ENCODE results near the gene MOCS1.

The MOCS1 gene

GRCh38 chr6:39923394-39923793, 10.9 kb downstream of the MOCS1 start:
- no peak for DNase-seq

GRCh38 chr6:39922821-39923220, 11.4 kb downstream of the MOCS1 start:
- no peak for DNase-seq

GRCh38 chr6:39920157-39920556, 14.1 kb downstream of the MOCS1 start:
- no peak for DNase-seq

- no peak for DNase-seq
Observed at GRCh38 chr6:39918831-39919230, 15.4 kb downstream of the MOCS1 start.

DNA sequence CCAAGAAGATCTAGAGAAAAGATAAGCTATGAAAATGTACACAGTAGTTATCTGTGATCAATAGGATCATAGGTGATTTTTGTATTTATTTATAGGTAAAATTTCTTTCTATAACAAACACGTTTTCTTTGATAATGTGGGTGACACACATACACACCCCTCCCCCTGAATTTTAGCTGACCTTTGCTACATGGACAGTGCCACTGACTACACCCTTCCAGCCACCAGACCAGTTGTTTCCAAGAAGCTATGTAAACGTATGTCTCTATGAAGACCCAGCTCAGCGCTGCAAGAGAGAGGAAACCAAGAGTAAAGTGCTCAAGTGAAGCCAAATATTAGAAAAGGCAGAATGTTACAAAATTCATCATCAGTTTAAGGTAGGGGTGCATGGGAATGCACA, 16.3 kb downstream of the MOCS1 start:
- DNase-seq: no peak

GRCh38 chr6:39917329-39917728, 16.9 kb downstream of the MOCS1 start:
- DNase-seq: no peak

DNA sequence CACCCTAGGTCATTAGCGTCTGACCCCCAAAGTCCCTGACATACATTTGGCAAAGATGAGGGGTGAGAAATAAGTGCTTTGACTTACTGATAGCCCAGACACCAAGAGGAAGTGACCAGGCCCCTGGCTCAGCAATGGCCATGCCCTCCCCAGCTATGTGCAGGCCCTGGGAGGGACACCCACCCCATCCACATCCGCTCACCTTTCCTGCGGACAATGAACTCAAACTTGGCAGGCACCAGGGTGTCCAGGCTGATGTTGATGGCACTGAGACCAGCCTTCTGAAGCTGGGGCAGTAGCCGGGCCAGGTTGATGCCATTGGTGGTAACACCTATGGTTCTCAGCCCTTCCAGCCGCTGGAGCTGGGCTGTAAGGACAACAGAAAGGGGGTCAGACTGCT, 18.4 kb downstream of the MOCS1 start:
- DNase-seq: no peak

- no peak for DNase-seq
Observed at GRCh38 chr6:39914239-39914638, 20.0 kb downstream of the MOCS1 start.

GRCh38 chr6:39913391-39913916, 20.8 kb downstream of the MOCS1 start:
- DNase-seq: no peak

GRCh38 chr6:39912446-39912845, 21.8 kb downstream of the MOCS1 start:
- DNase-seq: no peak

GRCh38 chr6:39911513-39912125, 22.6 kb downstream of the MOCS1 start:
- no peak for DNase-seq

DNA sequence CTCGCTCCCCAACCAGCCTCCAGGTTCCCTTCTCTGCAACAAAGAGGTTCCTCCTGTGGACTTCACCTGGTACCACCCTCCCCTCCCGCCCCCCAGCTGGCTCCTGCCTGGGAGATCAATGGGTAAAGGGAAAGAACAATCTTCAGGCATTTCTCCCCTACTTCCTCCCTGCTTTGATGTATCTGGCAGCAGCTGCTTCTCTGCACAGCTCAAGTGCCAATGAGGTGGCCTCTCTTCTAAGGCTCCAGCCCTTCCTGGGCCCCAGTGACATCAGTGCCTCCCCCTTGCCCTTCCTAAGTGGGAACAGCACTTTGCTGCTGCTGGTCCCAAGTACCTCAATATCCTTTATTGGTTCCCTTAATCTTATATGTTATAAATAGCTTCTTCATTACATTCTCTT, 23.5 kb downstream of the MOCS1 start:
- DNase-seq: no peak

- no peak for DNase-seq
Observed at GRCh38 chr6:39910164-39910563, 24.1 kb downstream of the MOCS1 start.

DNA sequence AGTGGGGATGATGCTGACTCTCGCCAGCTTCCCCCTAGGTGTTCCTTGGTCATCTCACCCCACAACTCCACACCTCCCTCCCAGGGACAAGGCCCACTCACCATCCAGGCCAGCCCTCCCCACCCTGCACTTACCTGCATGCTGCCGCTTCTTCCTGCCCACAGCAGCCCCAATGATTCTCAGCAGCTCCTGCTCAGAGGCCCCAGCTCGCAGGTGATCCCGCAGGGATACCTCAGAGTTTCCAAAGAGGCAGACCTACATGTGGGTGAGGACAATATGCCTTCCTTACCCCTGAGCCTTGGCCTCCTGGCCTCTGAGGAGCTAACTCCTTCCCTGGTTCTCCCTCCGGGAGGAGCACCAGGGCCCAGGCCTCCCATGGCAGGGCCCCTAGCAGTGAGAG, 24.6 kb downstream of the MOCS1 start:
- no peak for DNase-seq

GRCh38 chr6:39908838-39909583, 25.3 kb downstream of the MOCS1 start:
- no peak for DNase-seq

- no peak for DNase-seq
Observed at GRCh38 chr6:39907871-39908575, 26.2 kb downstream of the MOCS1 start.

- DNase-seq: no peak
Observed at GRCh38 chr6:39906318-39906761, 27.9 kb downstream of the MOCS1 start.

DNA sequence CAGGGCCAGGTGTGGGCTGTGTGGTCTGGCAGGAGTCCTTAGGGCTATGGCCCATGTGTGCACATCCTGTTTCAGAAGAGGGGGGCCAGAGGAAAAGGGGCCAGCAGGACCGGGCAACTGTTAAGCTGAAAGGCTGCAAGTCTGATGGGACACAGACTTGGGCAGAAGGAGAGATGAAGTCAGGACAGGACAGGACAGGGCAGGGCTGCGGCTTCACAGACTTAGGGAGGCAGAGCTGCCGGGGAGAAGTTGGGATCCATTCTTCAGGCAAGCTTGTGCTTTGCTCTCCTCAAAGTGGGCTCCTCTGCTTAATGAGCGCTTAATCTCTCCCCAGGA, 28.7 kb downstream of the MOCS1 start:
- no peak for DNase-seq

DNA sequence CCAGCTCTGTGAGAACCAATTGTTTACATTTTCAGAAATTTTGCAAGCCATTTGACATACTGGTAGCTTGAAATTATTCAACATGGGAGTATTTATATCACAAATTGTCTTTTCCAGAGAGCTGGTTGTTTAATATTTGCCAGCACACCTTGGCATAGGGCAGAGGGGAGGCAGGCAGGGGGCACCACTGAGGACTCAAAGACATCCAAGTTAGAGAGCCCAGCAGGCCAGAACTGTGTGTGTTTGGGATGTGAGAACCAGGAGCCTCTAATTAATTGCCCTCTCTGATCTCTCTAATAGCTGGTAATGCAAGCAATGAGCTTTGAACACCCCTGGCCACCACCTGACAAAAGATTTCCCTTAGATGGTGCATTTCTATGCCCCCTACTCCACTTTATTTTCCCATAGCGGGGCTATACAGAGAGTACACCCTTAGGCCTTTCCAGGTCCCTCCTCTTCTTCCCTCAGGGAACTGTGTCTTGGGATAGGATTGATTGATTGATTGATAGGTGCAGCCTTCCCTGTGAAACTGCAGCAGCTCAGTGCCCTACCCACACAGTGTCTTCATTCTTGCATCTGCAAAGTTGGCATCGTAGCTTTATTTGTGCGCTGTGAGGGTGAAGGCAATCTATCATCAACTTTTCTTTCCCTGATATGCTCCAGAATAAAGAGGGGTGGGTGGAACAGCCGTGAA, 29.2 kb downstream of the MOCS1 start:
- no peak for DNase-seq

DNA sequence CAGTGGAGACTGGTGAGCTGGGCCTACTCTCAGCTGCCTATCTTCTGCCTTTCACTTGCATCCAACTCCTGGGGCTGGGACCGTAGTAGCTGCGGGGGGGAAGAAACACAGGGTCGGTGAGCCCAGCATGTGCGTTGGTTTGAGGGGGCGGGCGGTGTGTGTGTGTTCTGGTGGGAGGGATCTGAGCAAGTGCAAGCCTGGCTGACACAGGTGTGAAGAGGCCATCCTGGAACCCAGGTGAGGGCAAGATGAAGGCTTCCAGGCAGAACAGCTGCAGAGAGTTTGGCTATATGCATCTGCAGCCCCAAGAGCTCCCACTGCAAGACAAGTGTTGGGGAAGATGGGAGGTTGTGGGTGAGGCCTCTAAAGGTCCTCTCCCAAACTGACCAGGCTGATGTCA, 30.6 kb downstream of the MOCS1 start:
- no peak for DNase-seq

GRCh38 chr6:39902786-39903465, 31.3 kb downstream of the MOCS1 start:
- DNase-seq: no peak

DNA sequence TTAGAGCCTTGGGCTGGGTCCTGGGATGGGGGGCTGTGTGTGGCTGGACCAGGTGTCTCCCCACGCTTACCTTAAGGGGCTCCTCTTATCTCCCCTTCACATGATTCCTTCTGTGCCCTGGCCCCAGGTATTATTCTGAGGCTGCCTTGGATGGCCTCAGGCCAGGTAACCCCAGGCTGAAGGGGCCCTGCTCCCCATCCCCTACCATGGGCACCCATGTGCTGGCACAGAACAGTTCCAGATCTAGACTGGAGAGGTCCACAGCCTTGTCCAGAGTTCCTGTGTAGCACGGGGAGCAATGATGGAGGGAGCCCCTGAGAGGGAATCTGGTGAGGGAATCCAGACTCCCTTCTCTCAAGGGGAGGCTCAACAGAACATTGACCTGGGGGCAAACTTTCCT, 32.1 kb downstream of the MOCS1 start:
- DNase-seq: no peak

DNA sequence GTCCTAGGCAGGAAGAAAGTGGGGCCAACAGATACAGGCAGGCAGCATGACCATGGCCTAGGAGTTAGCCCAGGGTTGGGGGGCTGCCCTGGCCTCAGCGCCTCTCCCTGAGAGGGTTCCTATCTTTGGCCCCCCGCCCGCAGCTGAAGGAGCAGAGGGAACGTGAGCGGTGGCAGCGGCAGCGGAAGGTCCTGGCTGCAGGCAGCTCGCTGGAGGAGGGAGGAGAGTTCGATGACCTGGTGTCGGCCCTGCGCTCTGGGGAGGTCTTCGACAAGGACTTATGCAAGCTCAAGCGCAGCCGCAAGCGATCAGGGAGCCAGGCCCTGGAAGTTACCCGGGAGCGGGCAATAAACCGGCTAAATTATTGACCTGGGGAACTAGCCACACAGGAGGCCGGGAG, 32.6 kb downstream of the MOCS1 start:
- DNase-seq: no peak
